Osteoblast (primary cell): ENCODE data around the gene BARX2. TPM values are rescaled to one million over a fixed set of nuclear protein-coding genes. Genes with fewer than 3 reads are reported as not detected.

Experiments
- DNase-seq: peaks from one replicate; pipeline ENCODE4 v3.0.0; 2011; ENCODE audit warnings: low spot score, mixed read lengths; ENCODE audit not compliant: insufficient read length; ENCODE audit errors: missing footprints
- H2AFZ ChIP-seq: 2 replicates; pipeline ENCODE4 v1.6.0; 2011; ENCODE audit warnings: mild to moderate bottlenecking, low read length
- H3K27ac ChIP-seq: 2 replicates; pipeline ENCODE4 v1.5.1; 2011; ENCODE audit warnings: mild to moderate bottlenecking, low read depth, low read length, moderate library complexity
- H3K27me3 ChIP-seq: 2 replicates; pipeline ENCODE4 v1.6.0; 2012; ENCODE audit warnings: mild to moderate bottlenecking, control low read depth, inconsistent platforms, low read length, moderate library complexity; ENCODE audit not compliant: insufficient read depth
- H3K36me3 ChIP-seq: 2 replicates; pipeline ENCODE4 v1.5.1; 2011; ENCODE audit warnings: mild to moderate bottlenecking, low read length, control low read depth, moderate library complexity; ENCODE audit not compliant: insufficient read depth
- H3K4me1 ChIP-seq: 2 replicates; pipeline ENCODE4 v1.5.1; 2011; ENCODE audit warnings: mild to moderate bottlenecking, low read length, control low read depth, moderate library complexity; ENCODE audit not compliant: insufficient read depth
- H3K4me2 ChIP-seq: 2 replicates; pipeline ENCODE4 v1.6.0; 2011; ENCODE audit warnings: mild to moderate bottlenecking, low read length; ENCODE audit not compliant: insufficient read depth
- H3K4me3 ChIP-seq: fragments of 200-600 bp; sonication (generic); 3 replicates; pipeline ENCODE4 v1.5.1; 2012; ENCODE audit warnings: mild to moderate bottlenecking, low read length, inconsistent platforms; ENCODE audit not compliant: insufficient read depth
- H3K79me2 ChIP-seq: 2 replicates; pipeline ENCODE4 v1.6.0; 2012; ENCODE audit warnings: mild to moderate bottlenecking, low read length, control low read depth, inconsistent platforms; ENCODE audit not compliant: insufficient read depth
- H3K9me3 ChIP-seq: 2 replicates; pipeline ENCODE4 v1.5.1; 2011; ENCODE audit warnings: low read depth, low read length, control low read depth
- H4K20me1 ChIP-seq: 2 replicates; pipeline ENCODE4 v1.6.0; 2012; ENCODE audit warnings: mild to moderate bottlenecking, low read length, control low read depth; ENCODE audit not compliant: insufficient read depth
- total RNA-seq: library from RNA; depleted of rRNA; stranded (reverse); fragments of >200 nt; gene quantifications from 2 replicates; pipeline ENCODE4 v1.2.3, GENCODE V29; 2012
- TF ChIP-seq, protein P1 (sequence below): IDR thresholded peaks from 2 replicates; pipeline ENCODE4 v1.5.1; 2011; ENCODE audit warnings: mild to moderate bottlenecking, low read depth, low read length, moderate library complexity; ENCODE audit errors: extremely low read depth

Gene BARX2
- total RNA-seq, 1 donor, result not detected

DNA sequence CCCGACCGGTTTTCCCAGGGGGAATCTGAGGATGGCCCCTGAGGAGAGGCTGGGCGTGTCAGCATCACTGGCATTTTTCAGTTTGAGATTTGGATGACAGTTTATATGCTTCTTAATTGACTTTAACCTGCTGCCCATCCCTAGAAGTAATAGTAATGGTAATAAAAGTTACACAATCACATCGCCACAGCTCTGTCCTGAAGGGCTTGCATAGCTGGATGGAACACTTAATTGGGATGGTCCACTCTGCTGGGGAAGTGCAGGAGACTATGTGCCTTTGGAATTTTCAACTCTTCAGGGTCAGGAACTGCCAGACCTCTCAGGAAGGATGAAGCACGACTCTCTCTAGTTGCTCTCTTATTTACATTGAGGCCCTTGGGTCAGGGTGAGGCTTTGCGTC lies 16.2 kb downstream of the BARX2 start:
- Histone ChIP-seq H4K20me1 (no peaks in the 10 kb centered on the region), H3K4me1 (no peaks in the 10 kb centered on the region), H3K27me3 (peaks cover 14% of the 10 kb centered on the region), H3K9me3 (no peaks in the 10 kb centered on the region), H3K36me3 (no peaks in the 10 kb centered on the region), H3K27ac (no peak overlapping the region), H3K4me2 (no peak overlapping the region), H2AFZ (no peak overlapping the region), H3K4me3 (no peak overlapping the region), H3K79me2 (no peaks in the 10 kb centered on the region)
- DNase-seq, result no peak
- TF ChIP-seq, protein P1, sequence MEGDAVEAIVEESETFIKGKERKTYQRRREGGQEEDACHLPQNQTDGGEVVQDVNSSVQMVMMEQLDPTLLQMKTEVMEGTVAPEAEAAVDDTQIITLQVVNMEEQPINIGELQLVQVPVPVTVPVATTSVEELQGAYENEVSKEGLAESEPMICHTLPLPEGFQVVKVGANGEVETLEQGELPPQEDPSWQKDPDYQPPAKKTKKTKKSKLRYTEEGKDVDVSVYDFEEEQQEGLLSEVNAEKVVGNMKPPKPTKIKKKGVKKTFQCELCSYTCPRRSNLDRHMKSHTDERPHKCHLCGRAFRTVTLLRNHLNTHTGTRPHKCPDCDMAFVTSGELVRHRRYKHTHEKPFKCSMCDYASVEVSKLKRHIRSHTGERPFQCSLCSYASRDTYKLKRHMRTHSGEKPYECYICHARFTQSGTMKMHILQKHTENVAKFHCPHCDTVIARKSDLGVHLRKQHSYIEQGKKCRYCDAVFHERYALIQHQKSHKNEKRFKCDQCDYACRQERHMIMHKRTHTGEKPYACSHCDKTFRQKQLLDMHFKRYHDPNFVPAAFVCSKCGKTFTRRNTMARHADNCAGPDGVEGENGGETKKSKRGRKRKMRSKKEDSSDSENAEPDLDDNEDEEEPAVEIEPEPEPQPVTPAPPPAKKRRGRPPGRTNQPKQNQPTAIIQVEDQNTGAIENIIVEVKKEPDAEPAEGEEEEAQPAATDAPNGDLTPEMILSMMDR, result no peak

DNA sequence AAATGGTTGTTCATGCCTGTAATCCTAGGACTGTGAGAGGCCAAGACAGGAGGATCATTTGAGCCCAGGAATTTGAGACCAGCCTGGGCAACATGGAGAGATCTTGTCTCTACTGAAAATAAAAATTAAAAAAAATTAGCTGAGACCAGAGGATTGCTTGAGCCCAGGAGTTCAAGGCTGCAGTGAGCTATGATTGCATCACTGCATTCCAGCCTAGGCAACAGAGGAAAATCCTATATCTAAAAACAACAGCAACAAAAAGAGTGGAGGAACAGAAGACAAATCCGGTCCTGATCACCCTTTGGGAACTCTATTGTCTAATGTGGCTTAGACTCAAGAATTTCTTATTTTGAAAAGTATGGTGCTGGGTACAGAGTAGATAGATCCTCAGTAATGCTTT lies 17.3 kb downstream of the BARX2 start:
- no peak for DNase-seq
- Histone ChIP-seq H3K4me2 (no peak overlapping the region), H2AFZ (no peak overlapping the region), H3K4me3 (no peak overlapping the region), H3K36me3 (no peaks in the 10 kb centered on the region), H3K79me2 (no peaks in the 10 kb centered on the region), H3K9me3 (no peaks in the 10 kb centered on the region), H3K27me3 (peaks cover 4% of the 10 kb centered on the region), H3K4me1 (no peaks in the 10 kb centered on the region), H4K20me1 (no peaks in the 10 kb centered on the region), H3K27ac (no peak overlapping the region)
- TF ChIP-seq, protein P1, result no peak

DNA sequence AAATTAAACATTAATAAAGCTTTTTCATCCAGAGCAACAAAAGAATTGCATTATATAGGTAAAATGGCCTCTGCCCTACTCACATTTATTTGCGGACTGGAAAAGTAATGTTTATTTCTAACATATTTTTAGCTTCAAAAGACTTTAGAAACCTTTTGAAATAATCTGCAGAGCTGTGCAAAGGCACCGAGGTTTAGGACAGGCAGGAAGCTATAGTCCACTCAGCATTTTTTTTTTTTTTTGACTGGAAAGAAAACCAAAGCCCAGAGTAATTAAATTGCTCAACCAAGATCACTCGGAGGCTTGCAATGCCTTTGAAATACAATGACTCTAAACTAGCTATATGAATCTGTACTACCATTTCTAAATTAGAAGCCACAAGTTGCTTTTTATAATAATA lies 19.1 kb downstream of the BARX2 start:
- Histone ChIP-seq H3K4me2 (no peak overlapping the region), H3K27ac (no peak overlapping the region), H2AFZ (no peak overlapping the region), H3K9me3 (no peaks in the 10 kb centered on the region), H3K36me3 (no peaks in the 10 kb centered on the region), H3K79me2 (no peaks in the 10 kb centered on the region), H3K27me3 (no peaks in the 10 kb centered on the region), H3K4me3 (no peak overlapping the region), H3K4me1 (no peaks in the 10 kb centered on the region), H4K20me1 (no peaks in the 10 kb centered on the region)
- no peak for DNase-seq
- TF ChIP-seq, protein P1, result no peak

DNA sequence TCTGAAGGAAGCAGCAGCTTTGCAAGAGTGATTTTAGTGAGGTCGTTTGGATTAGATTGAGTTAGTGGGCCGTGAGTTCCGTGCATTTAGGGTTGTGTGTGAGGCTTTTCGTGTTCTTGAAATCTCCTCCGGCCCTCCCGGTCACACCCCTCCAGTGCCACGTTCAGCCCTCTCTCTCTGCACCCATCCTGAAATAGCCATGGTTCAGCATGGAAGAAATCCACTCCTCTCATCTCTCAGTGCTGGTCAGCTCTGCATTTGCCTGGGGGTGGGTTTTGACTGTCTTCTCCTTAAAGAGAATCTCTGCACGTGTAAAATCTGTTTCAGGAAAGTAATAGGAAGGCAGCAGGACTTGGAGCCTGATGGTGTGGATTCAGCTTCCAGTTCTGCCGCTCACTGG lies 19.8 kb downstream of the BARX2 start:
- no peaks in the 10 kb centered on the region for H4K20me1 ChIP-seq
- no peaks in the 10 kb centered on the region for H3K9me3 ChIP-seq
- H3K4me2 ChIP-seq, result no peak overlapping the region
- no peak overlapping the region for H2AFZ ChIP-seq
- TF ChIP-seq, protein P1, result no peak
- no peak for DNase-seq
- H3K4me3 ChIP-seq, result no peak overlapping the region
- no peaks in the 10 kb centered on the region for H3K4me1 ChIP-seq
- no peaks in the 10 kb centered on the region for H3K27me3 ChIP-seq
- no peaks in the 10 kb centered on the region for H3K79me2 ChIP-seq
- H3K27ac ChIP-seq, result no peak overlapping the region
- no peaks in the 10 kb centered on the region for H3K36me3 ChIP-seq
